GM18951 (cell line): Measurements from ENCODE around the gene GPATCH1.
"Not testable (repeated sequence)": the region's sequence is repeated elsewhere in the genome, so short reads cannot be mapped to it uniquely, and the experiment has no call there.

Experiments used
- POLR2A ChIP-seq: IDR thresholded peaks from 4 replicates; pipeline ENCODE4 v1.6.1; 2011; ENCODE audit warnings: mild to moderate bottlenecking; ENCODE audit not compliant: insufficient read length, insufficient read depth; ENCODE audit errors: extremely low read depth
- in situ Hi-C: fragments of 300-500 bp; cut with MboI; formaldehyde crosslinking; loops from one replicate; pipeline ENCODE4 v1.12.0; 2022; ENCODE audit warnings: low sequenced_read_pairs, mixed read lengths, inconsistent platforms; ENCODE audit not compliant: unreplicated experiment

Gene GPATCH1

GRCh38 chr19:33118643-33119042, 37.7 kb downstream of the GPATCH1 start:
- in situ Hi-C loops = loop anchor here (10.0 kb wide), 1 partner anchor 144 kb away; the partner anchor contains the start of genes CEP89 and FAAP24

DNA sequence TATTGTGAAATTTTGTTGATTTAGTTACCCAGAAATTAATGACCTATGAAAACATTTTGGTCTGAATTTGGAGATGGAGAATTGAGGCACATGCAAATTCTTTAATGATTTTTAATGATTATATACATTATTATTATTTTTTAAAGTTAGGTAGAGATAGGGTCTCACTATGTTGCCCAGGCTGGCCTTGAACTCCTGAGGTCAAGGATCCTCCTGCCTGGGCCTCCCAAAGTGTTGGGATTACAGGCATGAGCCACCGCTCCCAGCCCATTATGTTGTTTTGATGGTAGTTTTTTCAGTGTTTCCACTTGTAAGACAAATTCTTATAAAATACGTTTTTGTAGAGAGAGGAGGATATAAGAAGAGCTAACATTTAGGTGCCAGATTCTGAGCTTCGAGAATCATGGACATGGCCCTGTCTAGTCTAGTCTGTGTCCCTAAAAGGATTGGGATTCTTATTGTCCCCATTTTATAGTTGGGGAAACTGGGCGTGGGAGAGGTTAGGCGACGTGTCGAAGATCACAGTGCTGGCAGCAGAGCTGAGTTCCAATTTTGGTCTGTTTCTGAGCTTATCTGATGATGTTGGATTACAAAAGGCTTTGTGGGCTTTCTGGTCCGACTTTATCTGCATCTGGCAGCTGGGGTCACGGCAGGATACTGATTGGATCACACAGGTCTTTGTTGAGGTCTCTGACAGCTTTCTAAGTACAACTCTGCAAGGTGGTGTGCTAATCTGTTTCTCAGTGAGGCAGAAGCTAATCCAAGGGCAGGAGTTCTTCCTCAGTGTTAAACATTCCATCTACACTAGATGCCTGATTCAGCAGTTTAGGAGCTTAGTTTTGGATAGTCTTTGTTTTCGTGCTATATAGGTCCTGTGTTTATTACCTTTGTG, 43.5 kb downstream of the GPATCH1 start:
- no peak for TF ChIP-seq POLR2A
- in situ Hi-C loops = no loop called here

More at GRCh38 chr19:33118643-33119042, 37.7 kb downstream of the GPATCH1 start:
- TF ChIP-seq POLR2A = no peak

- TF ChIP-seq POLR2A = no peak
- in situ Hi-C loops = no loop called here
Measured at GRCh38 chr19:33125929-33126388, 45.0 kb downstream of the GPATCH1 start.

DNA sequence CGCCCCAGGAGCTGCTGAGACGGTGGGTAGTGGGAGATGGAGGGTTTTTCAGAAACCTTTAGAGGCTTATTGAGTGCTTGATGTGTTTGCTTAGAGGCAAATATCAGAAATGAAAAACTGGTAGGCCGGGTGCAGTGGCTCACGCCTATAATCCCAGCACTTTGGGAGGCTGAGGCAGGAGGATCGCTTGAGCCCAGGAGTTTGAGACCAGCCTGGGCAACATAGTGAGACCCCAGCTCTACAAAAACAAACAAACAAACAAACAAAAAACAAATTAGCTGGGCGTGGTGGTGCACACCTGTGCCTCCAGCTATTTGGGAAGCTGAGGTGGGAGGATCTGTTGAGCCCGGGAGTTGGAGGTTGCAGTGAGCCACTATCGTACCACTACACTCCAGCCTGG, 45.7 kb downstream of the GPATCH1 start:
- in situ Hi-C loops = not testable (repeated sequence)

DNA sequence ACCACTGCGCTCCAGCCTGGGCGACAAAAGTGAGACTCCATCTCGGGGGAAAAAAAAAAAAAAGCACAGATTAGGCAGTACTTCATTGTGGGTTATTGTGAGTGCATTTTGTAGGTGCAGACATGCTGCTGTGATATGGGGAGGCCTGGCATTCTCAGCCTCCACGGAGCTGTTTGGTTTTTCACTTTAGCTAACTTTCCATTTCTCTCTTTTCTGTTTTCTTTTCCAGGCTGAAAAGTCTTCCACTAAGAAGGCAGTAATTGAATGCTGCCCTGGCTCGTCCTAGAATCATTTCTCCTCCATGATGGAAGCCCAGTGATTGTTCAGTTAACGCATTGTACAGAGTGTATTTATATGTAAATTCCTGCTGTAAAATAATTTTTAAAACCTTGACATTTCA, 48.9 kb downstream of the GPATCH1 start:
- in situ Hi-C loops = no loop called here
- no peak for TF ChIP-seq POLR2A

- in situ Hi-C loops = no loop called here
- TF ChIP-seq POLR2A = no peak
Measured at GRCh38 chr19:33130433-33130832, 49.5 kb downstream of the GPATCH1 start.

- TF ChIP-seq POLR2A = no peak
- in situ Hi-C loops = no loop called here
Measured at GRCh38 chr19:33132021-33132420, 51.0 kb downstream of the GPATCH1 start, which contains the start of gene WDR88. WDR88 (plus strand) TSS chr19:33132114; CDS start chr19:33132170, 56 bp downstream.

- no peak for TF ChIP-seq POLR2A
- in situ Hi-C loops = no loop called here
Measured at GRCh38 chr19:33132425-33132824, 51.4 kb downstream of the GPATCH1 start.

DNA sequence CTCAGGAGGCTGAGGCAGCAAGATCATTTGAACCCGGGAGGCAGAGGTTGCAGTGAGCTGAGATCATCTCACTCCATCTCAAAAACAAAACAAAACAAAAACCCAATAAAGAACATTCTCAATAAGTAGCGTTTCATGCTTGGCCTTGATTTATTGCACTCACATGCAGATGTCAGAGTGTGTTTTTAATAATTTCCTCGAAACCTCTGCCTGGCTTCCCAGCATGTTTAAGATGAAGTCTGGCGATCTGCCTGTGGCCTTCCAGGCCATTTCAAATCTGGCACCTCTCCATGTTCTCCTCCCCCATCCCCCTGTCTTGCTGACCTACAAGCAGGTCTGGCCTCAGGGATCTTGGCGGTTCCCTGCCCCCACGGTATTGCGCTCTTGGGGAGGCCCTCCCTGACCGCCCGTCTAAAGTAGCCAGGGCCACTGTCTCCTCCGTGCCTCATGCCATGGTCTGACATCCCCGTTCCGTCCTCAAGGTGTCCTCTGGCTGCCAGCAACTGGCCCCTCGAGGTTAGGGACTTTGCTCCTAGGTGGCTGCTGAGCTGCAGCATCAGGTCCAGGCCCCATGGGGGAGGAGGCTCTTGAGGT, 52.6 kb downstream of the GPATCH1 start:
- in situ Hi-C loops = no loop called here
- no peak for TF ChIP-seq POLR2A

DNA sequence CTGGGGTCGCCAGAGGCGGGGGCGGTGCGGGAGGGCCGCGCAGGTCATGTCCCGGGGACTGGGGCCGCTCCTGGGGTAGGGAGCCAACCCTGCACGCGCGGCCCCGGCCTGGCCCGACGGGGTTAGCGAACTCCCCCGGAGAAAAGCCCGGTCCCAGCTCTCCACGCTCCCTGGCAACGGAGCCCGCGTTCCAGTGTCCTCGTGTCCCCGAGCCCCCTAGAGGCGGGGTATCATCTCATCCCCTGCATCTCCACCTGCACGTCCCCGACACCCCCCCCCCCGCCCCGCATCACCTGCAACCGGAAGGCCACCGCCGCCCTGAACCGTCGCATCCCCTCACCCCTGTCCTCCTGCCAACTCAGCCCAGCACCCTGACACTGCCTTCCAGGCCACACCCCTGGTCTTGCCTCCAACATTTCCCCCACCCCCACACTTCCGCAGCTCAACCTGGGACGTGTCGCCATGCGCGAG, 53.6 kb downstream of the GPATCH1 start:
- in situ Hi-C loops = no loop called here

GRCh38 chr19:33139165-33139564, 58.2 kb downstream of the GPATCH1 start:
- in situ Hi-C loops = no loop called here
- no peak for TF ChIP-seq POLR2A

More for the DNA sequence above, 53.6 kb downstream of the GPATCH1 start:
- TF ChIP-seq POLR2A = no peak

DNA sequence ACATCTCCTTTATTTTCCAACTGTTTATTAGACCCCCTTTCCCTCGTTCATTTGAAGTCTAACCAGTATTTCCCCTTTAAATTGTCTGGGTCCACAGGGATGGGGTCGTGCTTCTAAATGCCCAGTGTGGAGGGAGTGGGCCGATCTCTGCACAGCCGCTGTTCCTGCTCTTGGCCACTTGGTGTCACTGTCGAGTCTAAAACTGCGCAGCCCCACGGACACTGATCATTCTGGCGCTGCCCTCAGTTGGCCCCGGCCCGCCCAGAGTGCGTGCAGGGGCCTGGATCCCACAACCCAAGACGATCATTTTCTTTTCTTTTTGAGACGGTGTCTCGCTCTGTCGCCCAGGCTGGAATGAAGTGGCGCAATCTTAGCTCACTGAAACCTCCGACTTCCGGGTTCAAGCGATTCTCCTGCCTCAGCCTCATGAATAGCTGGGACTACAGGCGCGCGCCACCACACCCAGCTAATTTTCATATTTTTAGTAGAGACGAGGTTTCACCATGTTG, 63.0 kb downstream of the GPATCH1 start:
- in situ Hi-C loops = no loop called here
- no peak for TF ChIP-seq POLR2A

- no peak for TF ChIP-seq POLR2A
- in situ Hi-C loops = no loop called here
Measured at GRCh38 chr19:33146209-33146608, 65.2 kb downstream of the GPATCH1 start.
